Duodenal mucosa (tissue), 2 donors: ENCODE measurements around the gene COX14.

Experiments used
- H3K27ac ChIP-seq: one replicate; pipeline ENCODE4 v1.7.0; 2013; ENCODE audit warnings: low read depth, low read length
- H3K27me3 ChIP-seq, 2 donors: one replicate each; pipeline ENCODE4 v1.7.0; 2013; ENCODE audit warnings: low read length in 2 of 2, control low read depth in 1 of 2; ENCODE audit not compliant: insufficient read depth in 2 of 2, control insufficient read depth in 1 of 2
- H3K36me3 ChIP-seq, 2 donors: one replicate each; pipeline ENCODE4 v1.7.0; 2013; ENCODE audit warnings: low read length in 2 of 2, control low read depth in 1 of 2; ENCODE audit not compliant: insufficient read depth in 2 of 2, control insufficient read depth in 1 of 2
- H3K4me1 ChIP-seq, 2 donors: one replicate each; pipeline ENCODE4 v1.7.0; 2013; ENCODE audit warnings: low read length in 2 of 2, control low read depth in 1 of 2; ENCODE audit not compliant: insufficient read depth in 2 of 2, control insufficient read depth in 1 of 2
- H3K4me3 ChIP-seq, 2 donors: one replicate each; pipeline ENCODE4 v1.7.0; 2013; ENCODE audit warnings: low read length in 2 of 2, low read depth in 1 of 2
- H3K9ac ChIP-seq, 2 donors: one replicate each; pipeline ENCODE4 v1.7.0; 2013; ENCODE audit warnings: low read length in 2 of 2, low read depth in 1 of 2
- H3K9me3 ChIP-seq, 2 donors: one replicate each; pipeline ENCODE4 v1.7.0; 2013; ENCODE audit warnings: low read length in 2 of 2, control low read depth in 1 of 2; ENCODE audit not compliant: control insufficient read depth in 1 of 2

Gene COX14

GRCh38 chr12:50111693-50112455, at the start of gene COX14:
COX14 (plus strand) TSS chr12:50112236; CDS start chr12:50120044, 7,808 bp downstream.
- Histone ChIP-seq H3K27ac (peak within 1 kb of the TSS; percentile 97), H3K9me3 (peaks cover 0 to 2% of the 10 kb centered on the region in 2 donors), H3K4me1 (peaks cover 32 to 63% of the 10 kb centered on the region in 2 donors), H3K9ac (peak within 1 kb of the TSS; percentile 98 to 100), H3K4me3 (peak within 1 kb of the TSS; percentile 99 to 100), H3K27me3 (no peaks in the 10 kb centered on the region), H3K36me3 (peaks cover 0 to 18% of the 10 kb centered on the region in 2 donors)

GRCh38 chr12:50062728-50063460, 49.1 kb upstream of the COX14 start:
- no peak overlapping the region for H3K9ac ChIP-seq
- H3K27ac ChIP-seq: no peak overlapping the region
- H3K27me3 ChIP-seq: peaks cover 0 to 13% of the 10 kb centered on the region in 2 donors
- H3K4me3 ChIP-seq: no peak overlapping the region
- no peaks in the 10 kb centered on the region for H3K36me3 ChIP-seq
- H3K4me1 ChIP-seq: peaks cover 6 to 14% of the 10 kb centered on the region in 2 donors
- H3K9me3 ChIP-seq: no peaks in the 10 kb centered on the region

GRCh38 chr12:50065726-50066310, 46.2 kb upstream of the COX14 start:
- H3K27ac ChIP-seq: no peak overlapping the region
- H3K27me3 ChIP-seq: no peaks in the 10 kb centered on the region
- H3K36me3 ChIP-seq: no peaks in the 10 kb centered on the region
- no peak overlapping the region for H3K9ac ChIP-seq
- H3K9me3 ChIP-seq: no peaks in the 10 kb centered on the region
- no peak overlapping the region for H3K4me3 ChIP-seq
- H3K4me1 ChIP-seq: peaks cover 9 to 11% of the 10 kb centered on the region in 2 donors

- peaks cover 5 to 6% of the 10 kb centered on the region in 2 donors for H3K4me1 ChIP-seq
- no peaks in the 10 kb centered on the region for H3K27me3 ChIP-seq
- H3K4me3 ChIP-seq: no peak overlapping the region
- H3K9ac ChIP-seq: no peak overlapping the region
- H3K9me3 ChIP-seq: no peaks in the 10 kb centered on the region
- no peak overlapping the region for H3K27ac ChIP-seq
- H3K36me3 ChIP-seq: no peaks in the 10 kb centered on the region
These were observed 45.6 kb upstream of the COX14 start for GRCh38 chr12:50066402-50066801.

GRCh38 chr12:50069069-50069468, 43.0 kb upstream of the COX14 start:
- Histone ChIP-seq H3K4me1 (peaks cover 3 to 5% of the 10 kb centered on the region in 2 donors), H3K4me3 (no peak overlapping the region), H3K27me3 (no peaks in the 10 kb centered on the region), H3K9ac (no peak overlapping the region), H3K36me3 (no peaks in the 10 kb centered on the region), H3K9me3 (no peaks in the 10 kb centered on the region), H3K27ac (no peak overlapping the region)

GRCh38 chr12:50069539-50069938, 42.5 kb upstream of the COX14 start:
- peaks cover 3 to 5% of the 10 kb centered on the region in 2 donors for H3K4me1 ChIP-seq
- no peaks in the 10 kb centered on the region for H3K36me3 ChIP-seq
- H3K27ac ChIP-seq: no peak overlapping the region
- H3K9me3 ChIP-seq: no peaks in the 10 kb centered on the region
- H3K4me3 ChIP-seq: no peak overlapping the region
- H3K9ac ChIP-seq: no peak overlapping the region
- H3K27me3 ChIP-seq: no peaks in the 10 kb centered on the region

GRCh38 chr12:50070314-50071060, 41.5 kb upstream of the COX14 start:
- Histone ChIP-seq H3K27ac (no peak overlapping the region), H3K36me3 (no peaks in the 10 kb centered on the region), H3K4me3 (peak overlapping the region in 1 of 2 donors; percentile 25), H3K9ac (peak overlapping the region in 1 of 2 donors; percentile 36), H3K9me3 (no peaks in the 10 kb centered on the region), H3K4me1 (peaks cover 7 to 8% of the 10 kb centered on the region in 2 donors), H3K27me3 (no peaks in the 10 kb centered on the region)

GRCh38 chr12:50072198-50072907, 39.7 kb upstream of the COX14 start:
- H3K36me3 ChIP-seq: no peaks in the 10 kb centered on the region
- no peak overlapping the region for H3K9ac ChIP-seq

GRCh38 chr12:50073206-50073605, 38.8 kb upstream of the COX14 start:
- Histone ChIP-seq H3K27me3 (no peaks in the 10 kb centered on the region), H3K4me3 (no peak overlapping the region), H3K9me3 (no peaks in the 10 kb centered on the region), H3K36me3 (no peaks in the 10 kb centered on the region), H3K27ac (no peak overlapping the region), H3K9ac (no peak overlapping the region), H3K4me1 (peaks cover 11% of the 10 kb centered on the region in 2 donors)

More at GRCh38 chr12:50072198-50072907, 39.7 kb upstream of the COX14 start:
- Histone ChIP-seq H3K4me3 (no peak overlapping the region), H3K27ac (no peak overlapping the region), H3K4me1 (peaks cover 11% of the 10 kb centered on the region in 2 donors), H3K9me3 (no peaks in the 10 kb centered on the region), H3K27me3 (no peaks in the 10 kb centered on the region)
